Upper lobe of left lung (tissue), 6 donors: Measurements from ENCODE around the gene POLD2. TPM values are rescaled to one million over a fixed set of nuclear protein-coding genes. Genes with fewer than 3 reads are reported as not detected.
A peak's percentile ranks its signal among the peaks of the same experiment; 100 is the strongest.

ENCODE experiments used
- ATAC-seq, 2 donors: fragments of 200-7000 bp; cut with Tn5 transposase; one replicate each; pipeline ENCODE4 v1.9.1; 2022; ENCODE audit warnings: mild to moderate bottlenecking in 2 of 2, moderate library complexity in 2 of 2; ENCODE audit not compliant: low FRiP score in 2 of 2
- DNase-seq, 2 donors: peaks; one replicate each; pipeline ENCODE4 v3.0.0-alpha.2; 2019 to 2020
- H3K27ac ChIP-seq, 4 donors: fragments of 200-600 bp; sonication (generic); one replicate each; pipeline ENCODE4 v1.5.1; 2016 to 2019
- H3K27me3 ChIP-seq, 4 donors: fragments of 200-600 bp; sonication (generic); one replicate each; pipeline ENCODE4 v1.5.1; 2017 to 2019
- H3K36me3 ChIP-seq, 4 donors: fragments of 200-600 bp; sonication (generic); one replicate each; pipeline ENCODE4 v1.5.1; 2016 to 2019
- H3K4me1 ChIP-seq, 4 donors: fragments of 200-600 bp; sonication (generic); one replicate each; pipeline ENCODE4 v1.5.1; 2018 to 2019
- H3K4me3 ChIP-seq, 4 donors: fragments of 200-600 bp; sonication (generic); one replicate each; pipeline ENCODE4 v1.5.1; 2017 to 2019; ENCODE audit warnings: mild to moderate bottlenecking in 2 of 4, moderate library complexity in 1 of 4
- H3K9me3 ChIP-seq, 4 donors: fragments of 200-600 bp; sonication (generic); one replicate each; pipeline ENCODE4 v1.5.1; 2018 to 2019
- EP300 ChIP-seq, 4 donors: sonication (generic); formaldehyde crosslinking; IDR thresholded peaks; one replicate each; pipeline ENCODE4 v1.5.1; 2017; ENCODE audit warnings: antibody characterized with exemption in 4 of 4, control low read depth in 2 of 4
- POLR2A ChIP-seq, 4 donors: fragments of 450-650 bp; IDR thresholded peaks; one replicate each; pipeline ENCODE4 v1.5.1; 2016 to 2017; ENCODE audit warnings: antibody characterized with exemption in 4 of 4, mild to moderate bottlenecking in 2 of 4
- POLR2AphosphoS5 ChIP-seq, 2 donors: sonication (generic); formaldehyde crosslinking; IDR thresholded peaks; one replicate each; pipeline ENCODE4 v1.5.1; 2017; ENCODE audit warnings: antibody characterized with exemption in 2 of 2
- whole genome bisulfite sequencing, 2 donors: methylation state at CpG; one replicate each; pipeline ENCODE4 v1.1.5; 2017 to 2018; 5-methylcytosine and 5-hydroxymethylcytosine counted together
- total RNA-seq, 6 donors: library from RNA; depleted of rRNA in 4 of 6; stranded (reverse); fragments of >200 nt in 4 of 6; gene quantifications; one replicate each; pipeline versions ENCODE4 v1.1.0 to v1.2.1, GENCODE V29; 2016 to 2021
- TF ChIP-seq, protein P1 (sequence below), 6 experiments: fragments of 450-650 bp in 4 of 6; fragments of 200-600 bp in 2 of 6; sonication (generic) in 2 of 6; IDR thresholded peaks; one replicate each; pipeline ENCODE4 v1.5.1; 2016 to 2019; ENCODE audit warnings: antibody characterized with exemption in 6 of 6
- donor health status: DM: no; HTN: no; CAD: no; lungs with moderate emphysema.
- donor health status: DM: no; HTN: yes; CAD: no; lungs with severe emphysema.

POLD2 gene
- total RNA-seq, 6 donors from 2014 or later, result 27.2 to 70.1 (median 52.5) TPM

DNA sequence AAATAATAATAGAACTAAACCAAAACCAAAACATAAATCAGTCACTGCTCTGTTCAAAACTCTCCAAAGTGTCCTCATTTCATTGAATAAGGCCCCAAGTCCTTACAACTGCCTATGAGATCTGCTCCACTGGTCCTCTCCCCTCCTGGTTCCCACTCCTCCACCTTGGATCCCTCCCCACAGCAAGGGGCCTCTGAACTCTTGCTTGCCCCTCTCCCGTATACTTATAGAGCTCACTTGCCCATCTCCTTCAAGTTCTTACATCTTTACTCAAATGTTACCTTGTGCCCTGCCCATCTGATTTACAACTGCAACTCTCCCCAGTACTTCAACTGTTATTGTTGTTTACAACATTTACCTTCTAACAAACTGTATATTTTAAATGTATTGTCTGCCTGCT, 819 bp downstream of the POLD2 start:
- Histone ChIP-seq H3K27ac (peak overlapping the region in 3 of 4 donors; percentile 69 to 84 (median 82)), H3K9me3 (no peaks in the 10 kb centered on the region), H3K36me3 (peaks cover 0 to 22% (median 8%) of the 10 kb centered on the region in 4 donors), H3K4me1 (peaks cover 9 to 20% (median 17%) of the 10 kb centered on the region in 4 donors), H3K4me3 (peak overlapping the region in 3 of 4 donors; percentile 73 to 90 (median 88)), H3K27me3 (no peaks in the 10 kb centered on the region)
- WGBS, 2 donors, result 42 to 64% methylated on average over 1 of the region's 1 CpG
- TF ChIP-seq, protein P1, sequence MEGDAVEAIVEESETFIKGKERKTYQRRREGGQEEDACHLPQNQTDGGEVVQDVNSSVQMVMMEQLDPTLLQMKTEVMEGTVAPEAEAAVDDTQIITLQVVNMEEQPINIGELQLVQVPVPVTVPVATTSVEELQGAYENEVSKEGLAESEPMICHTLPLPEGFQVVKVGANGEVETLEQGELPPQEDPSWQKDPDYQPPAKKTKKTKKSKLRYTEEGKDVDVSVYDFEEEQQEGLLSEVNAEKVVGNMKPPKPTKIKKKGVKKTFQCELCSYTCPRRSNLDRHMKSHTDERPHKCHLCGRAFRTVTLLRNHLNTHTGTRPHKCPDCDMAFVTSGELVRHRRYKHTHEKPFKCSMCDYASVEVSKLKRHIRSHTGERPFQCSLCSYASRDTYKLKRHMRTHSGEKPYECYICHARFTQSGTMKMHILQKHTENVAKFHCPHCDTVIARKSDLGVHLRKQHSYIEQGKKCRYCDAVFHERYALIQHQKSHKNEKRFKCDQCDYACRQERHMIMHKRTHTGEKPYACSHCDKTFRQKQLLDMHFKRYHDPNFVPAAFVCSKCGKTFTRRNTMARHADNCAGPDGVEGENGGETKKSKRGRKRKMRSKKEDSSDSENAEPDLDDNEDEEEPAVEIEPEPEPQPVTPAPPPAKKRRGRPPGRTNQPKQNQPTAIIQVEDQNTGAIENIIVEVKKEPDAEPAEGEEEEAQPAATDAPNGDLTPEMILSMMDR (IDR thresholded peaks at IDR 0.05), result no peak
- no peak for TF ChIP-seq POLR2AphosphoS5 (IDR thresholded peaks at IDR 0.05)
- TF ChIP-seq EP300 (IDR thresholded peaks at IDR 0.05), result no peak
- TF ChIP-seq POLR2A (IDR thresholded peaks at IDR 0.05), result no peak
- ATAC-seq, result no peak
- DNase-seq, result no peak

DNA sequence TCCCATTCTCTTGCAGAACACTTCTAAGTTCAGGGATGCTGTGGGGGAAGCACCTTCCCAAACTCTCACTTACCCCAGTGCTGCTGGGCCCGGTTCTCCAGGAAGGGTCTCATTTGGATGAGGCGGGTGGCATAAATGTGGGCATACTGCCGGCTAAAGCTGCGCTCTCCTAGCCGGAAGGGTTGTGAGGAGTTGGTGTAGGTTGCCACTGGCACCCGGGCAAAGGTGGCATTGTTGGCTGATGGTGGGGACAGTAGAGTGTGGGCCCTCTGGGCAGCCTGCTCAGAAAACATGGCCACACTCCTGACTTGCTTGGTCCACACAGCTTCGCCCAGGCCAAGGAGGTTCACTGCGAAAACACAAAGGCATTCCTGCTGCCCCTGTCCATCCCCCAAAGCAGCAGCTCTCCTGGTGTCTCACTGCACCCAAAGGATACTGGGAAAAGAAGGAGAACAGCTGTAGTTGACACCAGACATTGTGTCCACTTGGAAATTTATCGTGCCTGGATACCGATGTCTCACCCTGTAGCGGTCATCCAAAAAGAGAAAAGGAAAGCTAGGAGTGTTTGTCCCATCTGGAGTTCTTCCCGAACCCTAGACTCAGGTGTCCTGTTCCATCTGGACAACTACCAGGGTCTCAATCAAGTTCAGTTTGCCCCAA, 1.5 kb downstream of the POLD2 start:
- Histone ChIP-seq H3K4me1 (peaks cover 9 to 20% (median 17%) of the 10 kb centered on the region in 4 donors), H3K4me3 (no peak overlapping the region), H3K36me3 (peaks cover 0 to 28% (median 14%) of the 10 kb centered on the region in 4 donors), H3K27me3 (no peaks in the 10 kb centered on the region), H3K27ac (no peak overlapping the region), H3K9me3 (no peaks in the 10 kb centered on the region)
- TF ChIP-seq POLR2A (IDR thresholded peaks at IDR 0.05), result no peak
- TF ChIP-seq EP300 (IDR thresholded peaks at IDR 0.05), result no peak
- DNase-seq, result no peak
- no peak for ATAC-seq
- 91 to 96% methylated on average over 5 to 12 of the region's 12 CpGs for WGBS, 2 donors

DNA sequence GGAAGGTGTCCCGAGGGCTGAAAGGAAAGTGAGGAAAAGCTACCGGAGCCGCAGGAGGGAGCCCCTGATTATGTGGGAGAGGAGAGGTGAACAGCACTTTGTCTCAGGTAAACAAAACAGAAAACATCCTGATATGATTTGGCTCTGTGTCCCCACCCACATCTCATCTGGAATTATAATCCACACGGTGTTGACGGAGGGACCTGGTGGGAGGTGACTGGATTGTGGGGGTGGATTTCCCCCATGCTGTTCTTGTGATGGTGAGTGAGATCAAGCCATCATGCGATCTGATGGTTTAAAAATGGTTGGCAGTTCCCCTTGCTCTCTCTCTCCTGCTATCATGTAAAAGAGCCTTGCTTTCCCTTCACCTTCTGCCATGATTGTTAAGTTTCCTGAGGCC, 3.0 kb downstream of the POLD2 start:
- Histone ChIP-seq H3K36me3 (peaks cover 0 to 43% (median 24%) of the 10 kb centered on the region in 4 donors), H3K27ac (no peak overlapping the region), H3K27me3 (no peaks in the 10 kb centered on the region), H3K4me1 (peaks cover 9 to 20% (median 17%) of the 10 kb centered on the region in 4 donors), H3K4me3 (no peak overlapping the region), H3K9me3 (no peaks in the 10 kb centered on the region)
- TF ChIP-seq, protein P1 (IDR thresholded peaks at IDR 0.05), result no peak
- no peak for TF ChIP-seq POLR2AphosphoS5 (IDR thresholded peaks at IDR 0.05)
- no peak for TF ChIP-seq POLR2A (IDR thresholded peaks at IDR 0.05)
- no peak for TF ChIP-seq EP300 (IDR thresholded peaks at IDR 0.05)
- DNase-seq (no peak), ATAC-seq (no peak)
- WGBS, 2 donors, result 91 to 93% methylated on average over 6 of the region's 6 CpGs

DNA sequence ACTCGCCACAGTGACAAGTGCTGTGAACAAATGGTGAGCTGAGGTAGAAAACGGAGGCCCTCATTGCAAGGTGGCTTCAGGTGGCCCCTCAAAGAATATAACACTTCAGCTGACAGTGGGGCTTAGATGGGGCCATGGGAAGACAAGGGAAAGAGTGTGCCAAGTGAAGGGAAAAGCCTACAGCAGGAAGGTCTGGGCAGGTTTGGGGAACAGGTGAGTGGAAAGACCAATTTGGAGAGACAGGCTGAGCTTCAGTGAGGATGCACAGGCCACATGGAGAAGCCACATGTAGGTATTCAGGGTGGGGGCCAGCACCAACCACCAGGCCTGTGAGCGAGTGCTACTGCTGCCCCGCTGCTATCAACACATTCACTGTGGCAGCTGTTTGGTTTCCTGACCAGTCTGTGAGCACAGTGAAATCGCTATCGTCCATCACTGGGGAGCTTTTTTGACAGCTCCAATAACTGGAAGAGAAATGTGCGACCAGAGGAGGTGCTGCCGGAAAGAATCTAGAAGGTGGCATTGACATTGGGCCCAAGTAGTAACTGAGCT, 3.4 kb downstream of the POLD2 start:
- TF ChIP-seq POLR2A (IDR thresholded peaks at IDR 0.05), result no peak
- no peak for TF ChIP-seq EP300 (IDR thresholded peaks at IDR 0.05)
- TF ChIP-seq POLR2AphosphoS5 (IDR thresholded peaks at IDR 0.05), result no peak
- TF ChIP-seq, protein P1 (IDR thresholded peaks at IDR 0.05), result no peak
- Histone ChIP-seq H3K36me3 (peaks cover 0 to 48% (median 27%) of the 10 kb centered on the region in 4 donors), H3K4me1 (peaks cover 9 to 20% (median 17%) of the 10 kb centered on the region in 4 donors), H3K9me3 (no peaks in the 10 kb centered on the region), H3K27ac (no peak overlapping the region), H3K27me3 (no peaks in the 10 kb centered on the region), H3K4me3 (no peak overlapping the region)
- WGBS, 2 donors, result 80 to 87% methylated on average over 6 to 8 of the region's 8 CpGs
- no peak for DNase-seq
- ATAC-seq, result no peak

DNA sequence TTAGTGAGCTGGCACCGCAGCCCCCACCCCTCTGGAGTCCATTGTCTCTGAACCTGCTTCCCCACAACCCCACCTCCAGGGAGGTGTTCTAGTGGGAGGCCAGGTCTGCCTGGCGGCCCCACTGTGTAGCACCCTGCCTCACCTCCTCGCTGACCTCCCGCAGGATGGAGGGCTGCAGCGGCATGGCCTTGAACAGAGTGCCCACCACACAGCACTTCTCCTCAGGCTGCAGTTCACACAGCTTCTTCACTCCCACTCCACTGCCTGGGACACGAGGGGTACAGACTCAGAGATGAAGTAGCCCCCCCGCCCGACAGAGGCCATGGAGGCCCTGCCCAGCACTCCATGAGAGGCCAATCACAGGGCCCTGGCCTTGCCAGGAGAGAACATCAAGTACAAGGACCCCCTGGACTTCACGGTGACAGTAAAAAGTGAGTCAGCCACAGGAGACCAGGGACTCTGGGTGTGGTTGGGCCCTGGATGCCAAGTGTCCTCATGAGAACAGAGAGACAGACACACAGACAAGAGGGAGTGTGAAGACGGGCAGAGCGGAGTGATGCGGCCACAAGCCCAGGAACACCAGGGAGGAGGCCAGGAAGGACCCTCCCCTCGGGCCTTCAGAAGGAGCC, 5.4 kb downstream of the POLD2 start:
- DNase-seq, result peak in 1 of 2 donors; percentile 24
- Histone ChIP-seq H3K27me3 (no peaks in the 10 kb centered on the region), H3K36me3 (peaks cover 0 to 68% (median 35%) of the 10 kb centered on the region in 4 donors), H3K9me3 (no peaks in the 10 kb centered on the region), H3K27ac (no peak overlapping the region), H3K4me3 (no peak overlapping the region), H3K4me1 (peaks cover 5 to 12% (median 10%) of the 10 kb centered on the region in 4 donors)
- WGBS, 2 donors, result 93 to 95% methylated on average over 10 to 13 of the region's 13 CpGs
- no peak for TF ChIP-seq EP300 (IDR thresholded peaks at IDR 0.05)
- no peak for ATAC-seq
